Progenitor cell of endocrine pancreas (in vitro differentiated cells): ENCODE data around the gene BTLA. TPM values are rescaled to one million over a fixed set of nuclear protein-coding genes. Genes with fewer than 3 reads are reported as not detected.
A peak's percentile ranks its signal among the peaks of the same experiment; 100 is the strongest.

ENCODE experiments used
- DNase-seq: peaks from one replicate; pipeline ENCODE4 v3.0.0; 2021; ENCODE audit warnings: low spot score; ENCODE audit not compliant: unreplicated experiment
- H3K27ac Mint-ChIP-seq: 2 replicates; pipeline ENCODE4 v1.8.0; 2021; ENCODE audit warnings: mild to moderate bottlenecking, moderate library complexity, mixed read lengths
- H3K27me3 Mint-ChIP-seq: 2 replicates; pipeline ENCODE4 v1.8.0; 2021; ENCODE audit warnings: mixed read lengths
- H3K36me3 Mint-ChIP-seq: 2 replicates; pipeline ENCODE4 v1.8.0; 2022; ENCODE audit warnings: mixed read lengths; ENCODE audit not compliant: insufficient read depth
- H3K4me1 Mint-ChIP-seq: 2 replicates; pipeline ENCODE4 v1.8.0; 2021; ENCODE audit warnings: low read depth, mixed read lengths
- H3K4me3 Mint-ChIP-seq: 2 replicates; pipeline ENCODE4 v1.8.0; 2021; ENCODE audit warnings: low read depth, mild to moderate bottlenecking, moderate library complexity, mixed read lengths
- H3K9me3 Mint-ChIP-seq: 2 replicates; pipeline ENCODE4 v1.8.0; 2021; ENCODE audit warnings: low read depth, mixed read lengths
- CTCF ChIP-seq: fragments of 200-600 bp; sonication (generic); IDR thresholded peaks from one replicate; pipeline ENCODE4 v1.5.0; 2021; ENCODE audit warnings: antibody characterized with exemption, mild to moderate bottlenecking; ENCODE audit not compliant: unreplicated experiment
- total RNA-seq: library from RNA; stranded (reverse); gene quantifications from 2 replicates; pipeline ENCODE4 v1.2.1, GENCODE V29; 2021

Gene BTLA
- total RNA-seq, 1 donor from 2014 or later, result not detected

GRCh38 chr3:112476346-112476745 lies 22.9 kb downstream of the BTLA start:
- no peaks in the 10 kb centered on the region for H3K27me3 Mint-ChIP-seq
- no peak for TF ChIP-seq CTCF
- no peak overlapping the region for H3K27ac Mint-ChIP-seq
- H3K4me1 Mint-ChIP-seq, result peaks cover 14% of the 10 kb centered on the region
- no peak for DNase-seq
- no peaks in the 10 kb centered on the region for H3K36me3 Mint-ChIP-seq
- no peaks in the 10 kb centered on the region for H3K9me3 Mint-ChIP-seq
- no peak overlapping the region for H3K4me3 Mint-ChIP-seq

GRCh38 chr3:112474796-112475195 lies 24.5 kb downstream of the BTLA start:
- Mint-ChIP-seq H3K27ac (no peak overlapping the region), H3K36me3 (no peaks in the 10 kb centered on the region), H3K4me1 (peaks cover 14% of the 10 kb centered on the region), H3K4me3 (no peak overlapping the region), H3K27me3 (no peaks in the 10 kb centered on the region), H3K9me3 (no peaks in the 10 kb centered on the region)
- DNase-seq, result no peak
- TF ChIP-seq CTCF, result no peak

GRCh38 chr3:112472691-112473090 lies 26.6 kb downstream of the BTLA start:
- Mint-ChIP-seq H3K27ac (no peak overlapping the region), H3K27me3 (no peaks in the 10 kb centered on the region), H3K36me3 (no peaks in the 10 kb centered on the region), H3K4me1 (peaks cover 14% of the 10 kb centered on the region), H3K9me3 (no peaks in the 10 kb centered on the region), H3K4me3 (no peak overlapping the region)
- TF ChIP-seq CTCF, result no peak
- DNase-seq, result no peak

GRCh38 chr3:112471596-112472325 lies 27.5 kb downstream of the BTLA start:
- Mint-ChIP-seq H3K36me3 (no peaks in the 10 kb centered on the region), H3K4me1 (peaks cover 14% of the 10 kb centered on the region), H3K27ac (peak overlapping the region; percentile 11), H3K9me3 (no peaks in the 10 kb centered on the region), H3K27me3 (no peaks in the 10 kb centered on the region), H3K4me3 (no peak overlapping the region)
- no peak for DNase-seq
- no peak for TF ChIP-seq CTCF

- no peak overlapping the region for H3K4me3 Mint-ChIP-seq
- no peaks in the 10 kb centered on the region for H3K9me3 Mint-ChIP-seq
- H3K36me3 Mint-ChIP-seq, result no peaks in the 10 kb centered on the region
- peaks cover 14% of the 10 kb centered on the region for H3K4me1 Mint-ChIP-seq
- no peak overlapping the region for H3K27ac Mint-ChIP-seq
- no peak for DNase-seq
- TF ChIP-seq CTCF, result no peak
- no peaks in the 10 kb centered on the region for H3K27me3 Mint-ChIP-seq
These were observed 28.5 kb downstream of the BTLA start for GRCh38 chr3:112470788-112471187.
